KG1 (cell line): ENCODE results near the gene ATAD2B.
"Not testable (repeated sequence)": the region's sequence is repeated elsewhere in the genome, so short reads cannot be mapped to it uniquely, and the experiment has no call there.

Experiments
- DNase-seq: peaks from one replicate; lab custom pipeline; 2025; lab: John Stamatoyannopoulos, UW

ATAD2B gene

DNA sequence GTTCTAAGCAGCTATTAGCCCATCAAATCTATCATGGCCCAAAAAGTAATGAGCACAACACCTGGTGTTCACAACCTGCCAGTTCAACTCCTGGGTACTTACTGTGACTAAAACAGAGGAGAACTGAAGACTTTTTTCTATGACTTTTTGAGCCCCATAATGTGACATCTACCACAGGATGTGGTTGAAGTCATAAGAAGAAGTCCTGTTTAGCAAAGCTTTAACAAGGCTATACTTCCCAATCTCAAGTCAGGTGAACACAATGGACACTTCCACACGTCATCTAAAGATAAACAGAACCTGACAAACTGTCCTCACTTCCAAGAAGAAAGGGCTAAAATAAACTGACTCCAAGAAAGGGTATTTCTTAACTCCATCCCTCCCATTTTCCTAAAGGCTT, 138.8 kb downstream of the ATAD2B start:
- no peak for DNase-seq

- DNase-seq = no peak
These were observed 142.0 kb downstream of the ATAD2B start for GRCh38 chr2:23784971-23785370.

DNA sequence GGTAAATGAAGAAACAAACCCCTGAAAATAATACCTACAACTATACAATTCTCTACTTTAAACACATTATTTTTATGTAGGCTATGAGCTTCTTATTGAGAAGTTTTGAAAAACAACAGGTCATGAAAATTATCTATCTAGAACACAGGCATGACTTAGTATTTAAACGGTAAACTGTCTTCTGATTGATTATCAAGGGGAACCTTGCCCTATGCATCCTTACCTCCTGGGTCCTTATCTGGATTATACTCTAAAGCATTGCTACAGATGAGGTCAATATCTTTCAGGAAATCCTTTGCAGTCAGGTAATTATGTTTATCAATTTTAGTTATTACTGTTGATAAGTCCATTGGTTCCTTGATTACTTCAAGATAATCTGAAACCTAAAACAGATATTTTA, 144.3 kb downstream of the ATAD2B start:
- DNase-seq = no peak

- DNase-seq = no peak
These were observed 144.8 kb downstream of the ATAD2B start for GRCh38 chr2:23782126-23782525.

- DNase-seq = not testable (repeated sequence)
These were observed 146.5 kb downstream of the ATAD2B start for GRCh38 chr2:23780465-23780864.

- no peak for DNase-seq
These were observed 149.1 kb downstream of the ATAD2B start for GRCh38 chr2:23777826-23778225.

- DNase-seq = no peak
These were observed 150.9 kb downstream of the ATAD2B start for GRCh38 chr2:23776021-23776420.

DNA sequence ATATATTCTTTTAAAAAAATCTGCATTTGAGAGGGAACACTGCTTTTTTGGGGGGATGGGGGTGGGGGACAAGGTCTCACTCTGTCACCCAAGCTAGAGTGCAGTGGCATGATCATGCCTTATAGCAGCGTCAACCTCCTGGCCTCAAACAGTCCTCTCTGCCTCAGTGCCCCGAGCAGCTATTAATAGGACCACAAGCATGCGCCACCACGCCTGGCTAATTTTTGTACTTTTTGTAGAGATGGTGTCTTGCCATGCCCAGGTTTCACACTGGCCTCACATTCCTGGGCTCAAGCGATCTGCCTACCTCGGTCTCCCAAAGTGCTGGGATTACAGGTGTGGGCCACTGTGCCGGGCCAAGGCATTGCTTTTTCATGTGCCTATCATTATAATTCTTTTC, 154.2 kb downstream of the ATAD2B start:
- DNase-seq = no peak

GRCh38 chr2:23772056-23772455, 154.9 kb downstream of the ATAD2B start:
- no peak for DNase-seq

DNA sequence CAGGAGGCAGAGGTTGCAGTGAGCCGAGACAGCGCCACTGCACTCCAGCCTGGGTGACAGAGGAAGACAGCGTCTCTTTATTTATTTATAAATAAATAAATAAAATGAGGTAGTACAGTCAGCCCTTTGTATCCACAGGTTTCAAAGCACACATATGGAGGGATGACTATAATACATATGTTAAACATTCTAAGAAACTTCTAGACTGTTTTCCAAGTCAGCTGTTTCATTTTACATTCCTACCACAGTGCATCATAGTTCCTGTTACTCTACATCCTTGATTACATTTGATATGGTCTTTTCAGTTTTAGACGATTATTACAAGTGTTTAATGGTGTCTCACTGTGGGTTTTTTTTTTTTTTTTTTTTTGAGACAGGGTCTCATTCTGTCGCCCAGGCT, 157.6 kb downstream of the ATAD2B start:
- DNase-seq = no peak

DNA sequence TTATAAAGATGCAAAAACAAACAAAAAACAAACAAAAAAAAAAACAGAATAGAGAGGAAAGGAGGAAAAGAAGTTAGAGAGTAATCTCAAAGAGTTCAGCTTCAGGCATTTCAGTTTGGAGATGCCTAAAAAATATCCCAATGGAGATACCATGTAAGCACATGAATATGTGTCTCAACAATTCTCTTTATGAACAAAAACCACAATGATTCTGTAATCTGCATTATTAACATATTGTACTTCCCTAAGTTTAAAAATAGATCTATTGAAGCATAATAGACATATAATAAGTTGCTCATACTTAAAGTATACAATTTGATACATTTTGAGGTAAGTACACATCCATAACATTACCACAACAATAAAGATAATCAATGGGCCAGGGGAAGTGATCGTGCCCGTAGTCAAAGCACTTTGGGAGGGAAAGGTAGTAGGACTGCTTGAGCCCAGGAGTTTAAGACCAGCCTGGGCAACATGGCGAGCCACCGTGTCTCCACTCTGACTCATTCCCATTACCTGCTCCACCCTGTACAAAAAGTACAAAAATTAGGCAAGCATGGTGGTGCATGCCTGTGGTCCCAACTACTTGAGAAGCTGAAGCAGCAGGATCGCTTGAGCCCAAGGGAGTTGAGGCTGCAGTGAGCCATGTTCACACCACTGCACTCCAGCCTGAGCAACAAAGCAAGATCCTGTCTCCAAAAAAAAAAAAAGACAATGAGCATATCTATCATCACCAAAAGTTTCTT, 158.9 kb downstream of the ATAD2B start:
- DNase-seq = no peak

- no peak for DNase-seq
These were observed 164.8 kb downstream of the ATAD2B start for GRCh38 chr2:23762141-23762540.

DNA sequence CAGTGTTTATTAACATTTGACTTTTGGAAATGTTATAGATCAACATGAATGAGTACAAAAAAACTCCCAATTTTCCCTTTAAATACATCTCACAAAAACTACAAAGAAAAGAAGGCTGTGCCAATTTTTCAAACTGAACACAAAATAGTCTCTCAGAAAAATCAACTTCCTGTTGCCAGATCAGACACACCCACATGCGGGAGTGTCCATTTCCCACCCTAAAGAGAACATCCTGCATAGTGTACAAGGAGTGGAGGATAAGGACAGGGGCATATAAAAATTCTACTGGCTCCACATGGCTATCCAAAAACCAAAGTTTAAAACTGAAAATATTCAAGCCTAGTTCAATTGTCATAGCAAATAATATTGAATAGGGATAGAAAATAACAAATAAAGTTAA, 165.3 kb downstream of the ATAD2B start:
- no peak for DNase-seq

DNA sequence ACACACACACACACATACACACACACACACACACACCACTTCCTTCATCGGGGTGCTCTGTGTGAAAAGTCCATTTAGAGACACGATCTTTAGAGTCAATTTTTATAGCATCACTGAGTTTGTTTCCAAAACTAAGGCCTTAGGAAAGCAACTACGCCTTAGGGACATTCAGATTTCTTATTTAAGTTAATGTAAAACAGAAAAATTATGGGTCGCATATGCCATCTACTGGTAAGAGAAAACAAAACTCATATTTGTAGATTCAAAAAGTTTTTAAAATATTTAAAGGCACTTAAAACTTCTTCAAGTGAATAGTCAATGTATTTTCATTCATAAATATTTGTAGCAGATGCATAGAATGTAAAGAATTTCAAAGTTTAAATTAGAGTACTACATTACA, 166.2 kb downstream of the ATAD2B start:
- no peak for DNase-seq

GRCh38 chr2:23757686-23758433, 169.1 kb downstream of the ATAD2B start:
- no peak for DNase-seq

DNA sequence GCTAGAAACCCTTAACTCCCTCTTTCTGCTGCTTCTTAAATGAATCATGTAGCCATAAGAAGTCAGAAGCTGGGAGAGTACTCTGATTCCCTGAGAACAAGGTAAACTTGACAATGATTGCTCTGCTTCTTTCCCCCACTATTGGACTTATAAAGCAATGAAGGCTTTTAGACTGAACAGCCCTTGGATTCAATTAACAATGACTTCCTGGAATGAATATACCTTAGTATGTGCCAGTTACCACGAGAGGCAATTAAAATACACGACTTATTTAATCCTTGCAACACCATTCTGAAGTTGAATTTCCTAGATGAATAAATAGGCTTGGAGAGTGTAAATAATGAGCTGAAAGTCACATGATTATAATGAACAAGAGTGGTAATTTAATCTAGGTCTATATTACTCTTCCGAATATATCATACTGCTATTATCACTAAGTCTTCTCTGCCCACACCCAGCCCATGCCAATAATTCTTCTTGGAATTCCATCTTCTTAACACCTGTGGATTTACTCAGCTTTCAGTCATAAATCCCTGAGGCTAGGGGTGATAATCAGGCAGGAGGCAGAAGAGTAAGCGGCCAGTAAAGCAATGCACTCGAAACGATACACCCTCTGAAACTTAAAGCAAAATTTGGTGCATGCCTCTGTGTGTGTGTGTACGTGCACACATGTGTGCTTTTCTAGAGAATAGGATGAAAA, 170.2 kb downstream of the ATAD2B start:
- DNase-seq = no peak

- DNase-seq = no peak
These were observed 172.0 kb downstream of the ATAD2B start for GRCh38 chr2:23754970-23755369.

DNA sequence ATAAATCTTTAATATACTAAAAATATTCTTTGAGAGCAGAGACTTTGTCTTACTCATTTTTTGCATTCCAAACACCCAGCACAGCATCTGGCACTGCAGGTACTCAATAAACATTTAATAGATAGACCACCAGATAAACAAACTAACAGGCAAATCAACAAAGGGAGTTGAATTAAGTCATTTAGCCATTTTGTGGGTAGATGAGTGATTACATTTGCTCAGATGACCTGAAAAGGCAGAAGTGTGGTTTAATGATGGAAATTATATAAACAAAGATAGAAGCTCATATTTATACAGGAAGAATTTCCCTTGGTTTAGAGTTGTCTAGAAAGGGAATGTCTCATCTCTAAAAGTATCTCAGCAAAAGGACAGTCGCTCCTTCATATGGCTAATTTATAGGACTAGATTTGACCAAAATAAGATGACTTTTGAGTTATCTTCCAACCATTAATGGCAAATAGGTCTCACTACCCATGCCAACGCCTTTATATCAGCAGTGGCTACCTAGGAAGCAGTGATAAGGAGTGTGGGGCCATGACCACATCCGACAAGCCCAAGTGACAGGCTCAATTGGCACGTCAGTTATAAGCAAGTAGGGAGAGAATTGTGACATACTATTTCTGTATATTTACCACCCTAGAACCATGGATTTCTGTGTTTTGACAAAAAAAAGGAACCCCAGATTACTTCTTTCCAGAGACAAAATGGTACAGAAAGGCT, 173.5 kb downstream of the ATAD2B start:
- no peak for DNase-seq

DNA sequence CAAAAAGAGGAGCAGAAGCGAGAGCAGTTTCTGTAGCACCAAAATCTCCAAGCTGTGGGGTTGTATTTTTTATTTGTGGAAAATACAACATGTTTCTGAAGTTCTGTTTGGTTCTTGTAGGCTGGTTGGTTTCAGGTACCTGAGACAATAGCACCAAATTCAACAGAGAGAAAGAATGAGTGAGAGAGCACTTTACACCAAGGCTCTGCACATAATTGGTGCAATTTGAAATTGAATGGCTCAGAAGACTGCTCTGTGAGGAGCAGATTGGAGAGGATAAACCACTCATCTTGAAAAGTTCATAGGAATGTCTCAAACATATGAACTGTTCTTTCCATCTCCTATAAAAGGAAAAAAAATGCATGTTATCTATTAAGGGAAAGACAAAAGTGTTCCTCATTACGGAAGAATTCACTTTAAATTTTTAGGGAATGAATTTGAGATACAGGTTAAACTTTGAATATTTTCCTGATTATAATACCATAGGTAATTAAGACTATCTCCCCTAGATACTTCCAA, 175.1 kb downstream of the ATAD2B start:
- no peak for DNase-seq

DNA sequence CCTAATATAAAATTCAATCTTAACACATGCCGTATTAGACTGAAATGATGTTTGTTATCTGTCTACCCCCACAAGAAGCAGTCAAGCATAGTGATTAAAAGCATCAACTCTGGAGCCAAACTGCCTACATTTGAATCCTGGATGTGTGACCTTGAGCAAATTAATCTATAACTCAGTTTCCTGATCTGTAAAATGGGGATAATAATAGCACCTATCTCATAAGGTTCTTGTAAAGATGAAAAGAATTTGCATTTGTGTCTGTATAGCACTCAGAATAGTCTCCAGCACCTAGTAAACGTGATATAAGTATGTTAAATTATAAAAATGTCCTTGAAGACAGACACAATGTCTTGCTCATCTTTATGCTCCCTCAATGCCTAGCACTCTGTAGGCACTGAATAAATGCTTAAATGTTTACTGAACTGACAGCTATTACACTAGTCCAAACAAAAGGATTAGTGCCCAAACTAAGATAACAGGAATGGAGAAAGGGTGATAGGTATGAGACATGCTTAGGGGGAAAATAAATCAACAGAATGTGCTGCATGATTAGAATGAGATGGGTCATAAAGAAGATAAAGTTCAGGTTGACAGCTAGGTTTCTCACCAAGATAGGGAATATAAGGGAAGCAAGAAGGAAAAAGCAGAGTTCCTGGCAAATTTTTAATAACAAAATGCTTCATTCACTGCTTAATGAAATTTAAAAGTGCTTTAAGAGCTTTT, 180.6 kb downstream of the ATAD2B start:
- DNase-seq = no peak

DNA sequence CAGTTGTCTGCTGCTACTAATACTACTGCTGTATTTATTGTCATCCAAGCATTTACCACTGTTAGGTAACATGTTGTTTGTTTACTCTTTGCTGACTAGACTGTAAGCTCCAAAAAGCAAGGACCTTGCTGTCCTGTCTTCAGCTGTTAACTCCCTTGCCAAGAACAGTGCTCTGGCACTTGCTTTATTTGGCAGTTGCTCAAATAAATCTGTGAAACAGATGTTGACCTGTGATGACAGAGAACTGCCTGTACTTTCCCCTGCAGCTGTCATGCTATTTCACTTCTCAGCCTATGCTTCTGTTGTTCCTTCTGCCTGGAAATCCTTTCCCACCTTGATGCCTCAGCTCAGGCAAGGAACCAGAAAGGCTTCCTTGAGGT, 181.2 kb downstream of the ATAD2B start:
- no peak for DNase-seq
